Endothelial cell of umbilical vein (primary cell): ENCODE measurements around the gene ZKSCAN3. TPM values are rescaled to one million over a fixed set of nuclear protein-coding genes. Genes with fewer than 3 reads are reported as not detected.

Source experiments
- BruUV-seq: library from RNA; stranded (reverse); fragments of 400-500 nt; replicated peaks from 2 replicates; lab custom pipeline; 2021; lab: Mats Ljungman, UMichigan
- CTCF ChIA-PET: fragments of 300-600, 350-600 bp; sonication (Branson Sonifier 250); formaldehyde crosslinking; loops from one replicate; lab custom pipeline; 2021; ENCODE audit warnings: antibody characterized with exemption, inconsistent platforms; lab: Charles Lee
- POLR2A ChIA-PET: fragments of 300-600, 350-600 bp; sonication (Branson Sonifier 250); formaldehyde crosslinking; loops from one replicate; lab custom pipeline; 2021; ENCODE audit warnings: antibody characterized with exemption, inconsistent platforms; lab: Charles Lee
- DNase-seq: peaks from one replicate; pipeline ENCODE4 v3.0.0-alpha.2; 2011; ENCODE audit warnings: low read depth, low spot score
- FAIRE-seq: peaks from 2 replicates; lab custom pipeline; 2011; peaks lifted over from hg19 to GRCh38; lab: Jason Lieb, UNC
- H2AFZ ChIP-seq: 2 replicates; pipeline ENCODE4 v1.6.0; 2012; ENCODE audit warnings: low read depth, low read length, control low read depth, inconsistent platforms
- H3K27ac ChIP-seq: 2 replicates; pipeline ENCODE4 v1.5.1; 2011; ENCODE audit warnings: low read depth, mild to moderate bottlenecking, control low read depth, low read length, moderate library complexity; ENCODE audit not compliant: insufficient read depth
- H3K27me3 ChIP-seq, 2 experiments: 2 replicates each; pipeline versions ENCODE4 v1.6.0 to v1.6.1; 2011; ENCODE audit warnings: low read length in 2 of 2, mixed read lengths in 1 of 2; ENCODE audit not compliant: control insufficient read depth in 2 of 2, insufficient read depth in 2 of 2
- H3K36me3 ChIP-seq, 2 experiments: 2 replicates in 1 of 2; 3 replicates in 1 of 2; pipeline ENCODE4 v1.5.1; 2011; ENCODE audit warnings: low read length in 2 of 2, mild to moderate bottlenecking in 1 of 2, moderate library complexity in 1 of 2; ENCODE audit not compliant: control insufficient read depth in 2 of 2, insufficient read depth in 2 of 2; ENCODE audit errors: extremely low read depth in 1 of 2
- H3K4me1 ChIP-seq: 3 replicates; pipeline ENCODE4 v1.5.1; 2011; ENCODE audit warnings: mild to moderate bottlenecking, low read length; ENCODE audit not compliant: control insufficient read depth, insufficient read depth; ENCODE audit errors: extremely low read depth
- H3K4me2 ChIP-seq: 2 replicates; pipeline ENCODE4 v1.6.1; 2011; ENCODE audit warnings: low read length, control low read depth, mixed read lengths; ENCODE audit not compliant: insufficient read depth
- H3K4me3 ChIP-seq, 3 experiments: fragments of 200-600 bp in 1 of 3; sonication (generic), shearing (Covaris generic) in 1 of 3; replicated peaks in 1 of 3; 2 replicates each; pipeline ENCODE4 v1.5.1; 2011 to 2016; ENCODE audit warnings: control low read depth in 3 of 3, low read length in 3 of 3, mild to moderate bottlenecking in 2 of 3, inconsistent platforms in 1 of 3, low read depth in 1 of 3, moderate library complexity in 1 of 3; ENCODE audit not compliant: insufficient read depth in 1 of 3
- H3K79me2 ChIP-seq: 2 replicates; pipeline ENCODE4 v1.6.0; 2012; ENCODE audit warnings: low read length, inconsistent platforms; ENCODE audit not compliant: control insufficient read depth, insufficient read depth
- H3K9ac ChIP-seq: replicated peaks from 2 replicates; pipeline ENCODE3; 2011; ENCODE audit warnings: low read length, control low read depth; ENCODE audit not compliant: insufficient read depth; ENCODE audit errors: extremely low read depth
- H3K9me1 ChIP-seq: replicated peaks from 3 replicates; pipeline ENCODE4 v1.6.0; 2011; ENCODE audit warnings: mild to moderate bottlenecking, low read length; ENCODE audit not compliant: control insufficient read depth, insufficient read depth; ENCODE audit errors: extremely low read depth
- H3K9me3 ChIP-seq: replicated peaks from 2 replicates; pipeline ENCODE4 v1.5.1; 2012; ENCODE audit warnings: low read length, inconsistent platforms; ENCODE audit not compliant: control insufficient read depth, insufficient read depth
- H4K20me1 ChIP-seq: replicated peaks from 2 replicates; pipeline ENCODE3; 2011; ENCODE audit warnings: mild to moderate bottlenecking, low read length; ENCODE audit not compliant: control insufficient read depth, insufficient read depth; ENCODE audit errors: extremely low read depth
- CTCF ChIP-seq, 2 donors: IDR thresholded peaks; 1 replicate in 1 of 2; 2 replicates in 1 of 2; pipeline ENCODE4 v1.5.1; 2011; ENCODE audit warnings: low read length in 2 of 2, mild to moderate bottlenecking in 2 of 2, moderate library complexity in 2 of 2, control low read depth in 1 of 2, inconsistent platforms in 1 of 2, low read depth in 1 of 2; ENCODE audit not compliant: insufficient read depth in 1 of 2; ENCODE audit errors: extremely low read depth in 1 of 2
- EZH2 ChIP-seq: IDR thresholded peaks from 2 replicates; pipeline ENCODE4 v1.6.1; 2012; ENCODE audit warnings: borderline replicate concordance, low read depth, mild to moderate bottlenecking, moderate library complexity, low read length, inconsistent platforms; ENCODE audit not compliant: severe bottlenecking
- FOS ChIP-seq: IDR thresholded peaks from 2 replicates; pipeline ENCODE4 v1.6.1; 2011; ENCODE audit warnings: mild to moderate bottlenecking, low read length, moderate library complexity, borderline replicate concordance; ENCODE audit not compliant: insufficient read depth
- GATA2 ChIP-seq: IDR thresholded peaks from 2 replicates; pipeline ENCODE4 v1.7.0; 2011; ENCODE audit warnings: low read depth, mild to moderate bottlenecking, moderate library complexity, mixed read lengths, low read length; ENCODE audit not compliant: insufficient read length, insufficient read depth
- JUN ChIP-seq: IDR thresholded peaks from 2 replicates; pipeline ENCODE4 v1.6.1; 2011; ENCODE audit warnings: borderline replicate concordance, low read depth; ENCODE audit not compliant: insufficient read length, insufficient read depth
- MAX ChIP-seq: IDR thresholded peaks from 2 replicates; pipeline ENCODE4 v1.6.1; 2011; ENCODE audit not compliant: insufficient read depth, insufficient read length
- MYC ChIP-seq: IDR thresholded peaks from one replicate; pipeline ENCODE4 v1.6.1; 2011; ENCODE audit warnings: mild to moderate bottlenecking, low read depth, low read length
- POLR2A ChIP-seq: IDR thresholded peaks from 2 replicates; pipeline ENCODE4 v1.6.1; 2012; ENCODE audit warnings: low read depth, mild to moderate bottlenecking, control low read depth, low read length
- POLR2AphosphoS5 ChIP-seq: IDR thresholded peaks from 2 replicates; pipeline ENCODE4 v1.6.1; 2012; ENCODE audit warnings: low read depth, mild to moderate bottlenecking, control low read depth, low read length, moderate library complexity; ENCODE audit not compliant: insufficient read depth
- dilution Hi-C: fragments of 300-500 bp; cut with MboI; formaldehyde crosslinking; loops from one replicate; pipeline ENCODE4 v1.15.0; 2019; ENCODE audit warnings: low sequenced_read_pairs; ENCODE audit not compliant: extremely low pct_ligation_motif_present
- intact Hi-C: fragments of 100-400 bp; cut with micrococcal nuclease; formaldehyde crosslinking; loops from one replicate; pipeline ENCODE4 v1.10.0; 2022
- polyA plus RNA-seq, 4 experiments: library from polyadenylated mRNA; depleted of rRNA in 3 of 4; stranded (reverse) in 3 of 4; unstranded in 1 of 4; fragments of >200 nt; gene quantifications; 2 replicates each; pipeline versions ENCODE4 v1.2.1 to v1.2.3, GENCODE V29; 2011 to 2012; ENCODE audit warnings: missing spikeins in 1 of 4
- total RNA-seq: library from RNA; stranded (reverse); gene quantifications from 2 replicates; pipeline ENCODE4 v1.2.3, GENCODE V29; 2021

Gene ZKSCAN3
- total and polyA plus RNA-seq, 2 donors (not counting 3 experiments of a cell fraction or from before 2014, with no cell fraction given): 2.5 to 6.9 TPM

GRCh38 chr6:28354688-28355554 lies 5.2 kb downstream of the ZKSCAN3 start:
- Histone ChIP-seq H3K9me3 (no peaks in the 10 kb centered on the region), H3K4me2 (peak overlapping the region; percentile 80), H2AFZ (no peak overlapping the region), H3K4me3 (no peak overlapping the region), H3K9me1 (no peaks in the 10 kb centered on the region), H3K9ac (peak overlapping the region; percentile 5), H3K4me1 (peaks cover 40% of the 10 kb centered on the region), H3K27me3 (no peaks in the 10 kb centered on the region), H3K27ac (peak overlapping the region; percentile 60), H3K36me3 (no peaks in the 10 kb centered on the region), H3K79me2 (peaks cover 26% of the 10 kb centered on the region), H4K20me1 (no peaks in the 10 kb centered on the region)
- DNase-seq (no peak), FAIRE-seq (no peak)
- POLR2A ChIA-PET: interaction anchor here (1.0 to 1.7 kb wide), 4 partner anchors 20 to 489 kb away, joined by 3 to 15 read pairs (median 7); partner anchors contain the start of genes PGBD1, ZKSCAN8 and ZSCAN31
- no peak for TF ChIP-seq FOS
- TF ChIP-seq MYC: no peak
- no peak for TF ChIP-seq JUN
- TF ChIP-seq CTCF (IDR thresholded peaks at IDR 0.05; ENCODE audit: extremely low read depth in 1 of 2, insufficient read depth in 1 of 2, low read depth in 1 of 2, low read length in 2 of 2): no peak
- no peak for TF ChIP-seq GATA2
- no peak for TF ChIP-seq POLR2AphosphoS5
- no peak for TF ChIP-seq MAX
- TF ChIP-seq EZH2: no peak
- no peak for TF ChIP-seq POLR2A
- dilution Hi-C loops (no loop called here), intact Hi-C loops (loop anchor here (5.0 kb wide), 1 partner anchor 143 kb away; no protein-coding TSS in a partner anchor)
- CTCF ChIA-PET: interaction anchor here (0.9 to 3.0 kb wide), 24 partner anchors 17 to 1295 kb away, joined by 3 to 59 read pairs (median 8); partner anchors contain the start of genes PGBD1, ZKSCAN4, ZKSCAN8 and ZSCAN16
- no TSS peak for BruUV-seq
